Lower leg skin (tissue), 4 donors: Measurements from ENCODE around the gene TMCC3. TPM values are rescaled to one million over a fixed set of nuclear protein-coding genes. Genes with fewer than 3 reads are reported as not detected.
"Not testable (repeated sequence)": the region's sequence is repeated elsewhere in the genome, so short reads cannot be mapped to it uniquely, and the experiment has no call there.

Source experiments
- DNase-seq, 2 donors: peaks; one replicate each; pipeline ENCODE4 v3.0.0-alpha.2; 2019; ENCODE audit warnings: low spot score in 2 of 2
- H3K4me3 ChIP-seq: fragments of 200-600 bp; sonication (generic); 2 replicates; pipeline ENCODE4 v1.5.1; 2017; ENCODE audit warnings: mild to moderate bottlenecking, low read depth; ENCODE audit not compliant: poor library complexity, severe bottlenecking
- POLR2A ChIP-seq, 2 donors: fragments of 450-650 bp; IDR thresholded peaks; one replicate each; pipeline ENCODE4 v1.6.1; 2016 to 2017; ENCODE audit warnings: antibody characterized with exemption in 2 of 2, mild to moderate bottlenecking in 1 of 2, moderate library complexity in 1 of 2
- WGBS, 2 donors: methylation state at CpG; one replicate each; pipeline ENCODE4 v1.1.5; 2018; 5-methylcytosine and 5-hydroxymethylcytosine counted together
- intact Hi-C: fragments of 100-400 bp; cut with DNase I; formaldehyde crosslinking; loops from one replicate; pipeline ENCODE4 v1.15.0; 2023; ENCODE audit warnings: low total_unique reads
- total RNA-seq, 4 donors: library from RNA; depleted of rRNA; stranded (reverse); fragments of >200 nt; gene quantifications; one replicate each; pipeline ENCODE4 v1.1.0, GENCODE V29; 2016
- TF ChIP-seq, protein P1 (sequence below), 3 donors: fragments of 450-650 bp; IDR thresholded peaks; one replicate each; pipeline ENCODE4 v1.5.1; 2016; ENCODE audit warnings: antibody characterized with exemption in 3 of 3, mild to moderate bottlenecking in 3 of 3, moderate library complexity in 2 of 3

The TMCC3 gene
- 10 to 100 TPM; 13.8 to 18.2 (median 17.5) TPM for total RNA-seq

DNA sequence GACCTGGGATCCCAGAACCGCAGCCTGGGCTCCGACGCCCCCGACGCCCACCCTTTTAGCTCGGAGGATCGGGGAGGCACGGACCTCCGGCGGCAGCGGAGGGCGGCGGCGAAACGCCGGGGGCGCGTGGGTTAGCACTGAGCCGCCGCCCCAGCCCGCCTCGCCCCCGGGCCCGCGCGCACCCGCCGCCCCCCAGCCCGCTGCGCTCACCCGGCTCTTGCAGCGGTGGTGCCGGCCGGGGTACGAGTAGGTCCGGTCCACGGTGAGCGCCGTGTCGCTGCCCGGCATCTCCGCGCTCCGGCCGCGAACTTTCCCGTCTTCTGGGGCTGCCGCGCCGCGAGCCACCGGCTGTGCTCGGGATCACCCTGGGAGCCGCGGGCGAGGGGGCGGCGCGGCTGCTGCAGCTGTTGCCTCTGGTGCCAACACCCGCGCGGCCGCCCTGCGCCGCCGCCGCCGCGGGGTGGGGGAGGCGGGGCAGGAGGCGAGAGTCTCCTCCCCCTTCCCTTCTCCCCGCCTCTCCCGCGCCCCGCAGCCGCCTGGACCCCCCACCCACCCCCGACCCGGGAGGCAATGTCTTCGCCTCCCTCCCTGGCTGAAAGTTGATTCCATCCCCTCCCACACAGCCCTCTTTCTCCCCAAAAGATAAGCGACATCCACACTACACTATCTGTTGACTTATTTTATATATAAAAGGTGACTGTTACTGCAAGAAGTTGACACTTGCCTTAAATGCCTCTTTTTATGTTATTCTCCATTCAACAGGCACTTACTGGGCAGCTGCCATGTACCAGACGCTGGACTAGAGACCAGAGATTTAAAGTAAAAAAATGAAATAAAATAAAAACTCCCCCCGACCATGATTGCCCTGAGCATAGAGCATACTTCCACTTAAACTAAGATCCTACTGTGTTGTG, at the start of gene TMCC3:
TMCC3 (minus strand) TSS at position 415 of the 914 bp plus-strand sequence; CDS start at position 288, 127 bp downstream.
- intact Hi-C loops, result no loop called here
- TF ChIP-seq, protein P1, sequence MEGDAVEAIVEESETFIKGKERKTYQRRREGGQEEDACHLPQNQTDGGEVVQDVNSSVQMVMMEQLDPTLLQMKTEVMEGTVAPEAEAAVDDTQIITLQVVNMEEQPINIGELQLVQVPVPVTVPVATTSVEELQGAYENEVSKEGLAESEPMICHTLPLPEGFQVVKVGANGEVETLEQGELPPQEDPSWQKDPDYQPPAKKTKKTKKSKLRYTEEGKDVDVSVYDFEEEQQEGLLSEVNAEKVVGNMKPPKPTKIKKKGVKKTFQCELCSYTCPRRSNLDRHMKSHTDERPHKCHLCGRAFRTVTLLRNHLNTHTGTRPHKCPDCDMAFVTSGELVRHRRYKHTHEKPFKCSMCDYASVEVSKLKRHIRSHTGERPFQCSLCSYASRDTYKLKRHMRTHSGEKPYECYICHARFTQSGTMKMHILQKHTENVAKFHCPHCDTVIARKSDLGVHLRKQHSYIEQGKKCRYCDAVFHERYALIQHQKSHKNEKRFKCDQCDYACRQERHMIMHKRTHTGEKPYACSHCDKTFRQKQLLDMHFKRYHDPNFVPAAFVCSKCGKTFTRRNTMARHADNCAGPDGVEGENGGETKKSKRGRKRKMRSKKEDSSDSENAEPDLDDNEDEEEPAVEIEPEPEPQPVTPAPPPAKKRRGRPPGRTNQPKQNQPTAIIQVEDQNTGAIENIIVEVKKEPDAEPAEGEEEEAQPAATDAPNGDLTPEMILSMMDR (IDR thresholded peaks at IDR 0.05), result no peak
- no peak for TF ChIP-seq POLR2A (IDR thresholded peaks at IDR 0.05)
- peak in 1 of 2 donors; percentile 87 for DNase-seq
- WGBS, 2 donors, result 2 to 10% methylated on average over 8 to 49 of the region's 82 CpGs
- H3K4me3 ChIP-seq, result peak within 1 kb of the TSS; percentile 44

DNA sequence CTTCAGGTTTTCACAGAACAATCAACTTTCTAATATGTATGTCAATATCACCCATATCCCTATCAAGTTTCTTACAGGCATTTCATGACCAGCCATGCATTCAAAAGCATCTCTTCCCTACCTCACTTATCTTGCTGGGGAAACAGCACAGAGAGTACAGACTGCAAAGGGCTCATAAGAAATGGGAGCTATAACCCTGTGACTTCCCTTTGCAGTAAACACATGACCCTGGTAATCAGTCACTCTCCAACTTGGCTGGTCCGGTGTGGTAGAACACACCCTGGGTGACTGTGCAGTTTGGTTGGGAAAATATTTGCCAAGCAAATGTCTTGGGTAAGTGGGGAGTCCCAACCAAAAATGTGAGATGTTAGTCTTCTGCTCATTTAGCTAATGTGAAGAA, 49.4 kb upstream of the TMCC3 start:
- no peak for DNase-seq
- 21 to 29% methylated on average over 1 of the region's 1 CpG for WGBS, 2 donors
- intact Hi-C loops, result no loop called here
- TF ChIP-seq POLR2A (IDR thresholded peaks at IDR 0.05), result no peak
- TF ChIP-seq, protein P1 (IDR thresholded peaks at IDR 0.05), result no peak
- H3K4me3 ChIP-seq, result no peak overlapping the region

DNA sequence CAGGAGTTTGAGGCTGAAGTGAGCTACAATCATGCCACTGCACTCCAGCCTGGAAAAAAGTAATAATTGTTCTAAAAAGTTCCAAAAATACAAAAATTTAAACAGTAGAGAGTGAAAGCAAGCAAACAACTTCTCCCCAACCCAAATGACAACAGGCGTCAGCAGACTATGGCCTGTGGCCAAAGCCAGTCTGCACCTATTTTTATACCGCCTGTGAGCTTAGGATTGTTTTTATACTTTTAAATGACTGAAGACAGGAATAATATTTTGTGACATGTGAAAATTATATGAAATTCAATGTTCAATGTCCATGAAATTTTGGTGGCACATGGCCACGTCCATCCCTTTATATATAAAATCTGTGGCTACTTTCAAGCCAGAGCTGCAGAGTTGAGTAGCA, 48.2 kb upstream of the TMCC3 start:
- TF ChIP-seq, protein P1 (IDR thresholded peaks at IDR 0.05), result no peak
- TF ChIP-seq POLR2A (IDR thresholded peaks at IDR 0.05), result no peak
- intact Hi-C loops, result no loop called here
- WGBS, 2 donors, result 82 to 85% methylated on average over 3 of the region's 3 CpGs
- no peak overlapping the region for H3K4me3 ChIP-seq
- no peak for DNase-seq

DNA sequence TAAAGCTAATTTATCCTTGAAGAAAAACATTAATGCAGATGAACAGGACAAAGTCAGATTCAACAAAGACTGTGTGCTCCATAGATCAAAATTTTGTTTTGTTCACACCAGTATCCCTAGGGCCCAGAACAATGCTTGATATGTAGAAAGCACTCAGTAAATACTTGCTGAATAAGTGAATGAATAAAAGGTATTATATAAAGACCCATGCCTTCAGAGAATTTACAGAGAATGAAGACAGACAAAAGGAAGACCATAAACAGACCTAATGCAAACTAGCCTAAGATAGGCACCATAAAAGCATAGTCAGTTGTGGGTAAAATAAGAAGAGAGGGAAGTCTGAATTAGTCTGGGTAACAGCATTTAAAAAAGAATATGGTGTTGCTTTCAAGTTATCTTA, 47.3 kb upstream of the TMCC3 start:
- intact Hi-C loops, result no loop called here
- no peak overlapping the region for H3K4me3 ChIP-seq
- TF ChIP-seq, protein P1 (IDR thresholded peaks at IDR 0.05), result no peak
- no peak for TF ChIP-seq POLR2A (IDR thresholded peaks at IDR 0.05)
- no peak for DNase-seq

GRCh38 chr12:94694732-94695131, 44.4 kb upstream of the TMCC3 start:
- DNase-seq, result no peak
- H3K4me3 ChIP-seq, result no peak overlapping the region
- intact Hi-C loops, result no loop called here
- TF ChIP-seq POLR2A (IDR thresholded peaks at IDR 0.05), result no peak
- TF ChIP-seq, protein P1 (IDR thresholded peaks at IDR 0.05), result no peak
- 97 to 99% methylated on average over 11 of the region's 11 CpGs for WGBS, 2 donors

GRCh38 chr12:94692826-94693225, 42.5 kb upstream of the TMCC3 start:
- 86 to 91% methylated on average over 7 of the region's 7 CpGs for WGBS, 2 donors

More at GRCh38 chr12:94692826-94693225, 42.5 kb upstream of the TMCC3 start:
- DNase-seq, H3K4me3 ChIP-seq, intact Hi-C loops: not testable (repeated sequence)
